Epithelial cell of proximal tubule (primary cell): ENCODE measurements around the gene CCNB2. TPM values are rescaled to one million over a fixed set of nuclear protein-coding genes. Genes with fewer than 3 reads are reported as not detected.

ENCODE experiments used
- DNase-seq: peaks from one replicate; pipeline ENCODE4 v3.0.0-alpha.2; 2011; ENCODE audit warnings: low read depth
- H3K4me3 ChIP-seq: 2 replicates; pipeline ENCODE4 v1.5.1; 2011; ENCODE audit warnings: low read depth, mild to moderate bottlenecking, low read length
- CTCF ChIP-seq: conservative IDR thresholded peaks from 2 replicates; pipeline ENCODE4 v1.5.1; 2012; ENCODE audit warnings: low read depth, mild to moderate bottlenecking, low read length
- total RNA-seq: library from RNA; depleted of rRNA; stranded (reverse); fragments of >200 nt; gene quantifications from 2 replicates; pipeline ENCODE4 v1.2.3, GENCODE V29; 2015

The CCNB2 gene
- total RNA-seq, 1 donor from 2014 or later = 108 TPM

- H3K4me3 ChIP-seq = no peak overlapping the region
- no peak for DNase-seq
- no peak for TF ChIP-seq CTCF
Measured at GRCh38 chr15:59087731-59088130, 17.2 kb upstream of the CCNB2 start.

- DNase-seq = no peak
- no peak overlapping the region for H3K4me3 ChIP-seq
- TF ChIP-seq CTCF = no peak
Measured at GRCh38 chr15:59094077-59094476, 10.9 kb upstream of the CCNB2 start.

GRCh38 chr15:59096429-59096828 is 8.5 kb upstream of the CCNB2 start:
- TF ChIP-seq CTCF = no peak
- H3K4me3 ChIP-seq = no peak overlapping the region
- no peak for DNase-seq

- no peak for DNase-seq
- no peak for TF ChIP-seq CTCF
- no peak overlapping the region for H3K4me3 ChIP-seq
Measured at GRCh38 chr15:59099162-59099685, 5.7 kb upstream of the CCNB2 start.

- TF ChIP-seq CTCF = no peak
- no peak for DNase-seq
- H3K4me3 ChIP-seq = peak overlapping the region; percentile 94
Measured at GRCh38 chr15:59104602-59104911, 389 bp upstream of the CCNB2 start.

GRCh38 chr15:59105854-59106253 is 908 bp downstream of the CCNB2 start:
- peak overlapping the region; percentile 94 for H3K4me3 ChIP-seq
- peak; percentile 37 for TF ChIP-seq CTCF
- no peak for DNase-seq

- DNase-seq = no peak
- TF ChIP-seq CTCF = no peak
- H3K4me3 ChIP-seq = no peak overlapping the region
Measured at GRCh38 chr15:59111251-59111650, 6.3 kb downstream of the CCNB2 start.
